Brain pericyte (primary cell): ENCODE measurements around the gene GOLGA6D.
"Not testable (repeated sequence)": the region's sequence is repeated elsewhere in the genome, so short reads cannot be mapped to it uniquely, and the experiment has no call there.

ENCODE experiments used
- DNase-seq: peaks from one replicate; pipeline ENCODE4 v3.0.0-alpha.2; 2012; ENCODE audit warnings: low read depth, low spot score

The GOLGA6D gene

GRCh38 chr15:75284152-75284551, 1.5 kb downstream of the GOLGA6D start:
- not testable (repeated sequence) for DNase-seq

DNA sequence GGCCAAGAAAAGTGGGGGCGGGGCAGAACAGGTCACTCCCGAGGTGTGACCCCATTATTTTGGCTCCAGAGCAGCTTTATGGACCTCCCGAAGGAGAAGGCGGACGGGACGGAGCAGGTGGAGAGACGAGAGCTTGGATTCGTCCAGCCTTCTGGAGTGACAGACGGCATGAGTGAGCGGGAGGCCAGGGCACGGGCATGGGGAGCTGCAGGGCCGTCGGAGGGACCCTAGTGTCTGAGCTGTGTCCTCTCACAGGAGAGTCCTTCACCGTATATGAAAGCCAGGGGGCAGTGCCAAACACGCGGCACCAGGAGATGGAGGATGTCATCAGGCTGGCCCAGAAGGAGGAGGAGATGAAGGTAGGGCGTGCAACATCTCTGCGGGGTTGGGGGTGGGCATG, 11.0 kb downstream of the GOLGA6D start:
- not testable (repeated sequence) for DNase-seq

- DNase-seq, result not testable (repeated sequence)
Observed at GRCh38 chr15:75298541-75299310, 16.1 kb downstream of the GOLGA6D start.

DNA sequence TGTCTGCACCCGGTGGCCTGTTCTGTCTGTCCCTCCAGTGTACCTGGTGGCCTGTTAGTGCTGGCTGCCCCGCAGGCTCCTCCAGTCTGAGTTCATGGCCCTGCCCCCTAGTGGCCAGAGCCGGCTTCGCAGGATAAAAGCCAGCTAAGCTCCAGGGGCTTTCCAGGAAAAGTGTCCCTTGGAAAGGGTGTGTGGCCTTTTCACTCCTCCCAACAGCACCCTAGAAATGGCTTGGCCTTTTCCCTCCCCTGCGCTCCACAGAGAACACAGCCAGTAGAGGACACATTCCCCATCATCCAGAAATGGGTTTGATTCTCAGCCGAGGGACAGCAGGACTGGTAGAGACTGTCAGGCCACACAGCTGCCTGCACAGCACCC, 16.7 kb downstream of the GOLGA6D start:
- DNase-seq, result not testable (repeated sequence)

DNA sequence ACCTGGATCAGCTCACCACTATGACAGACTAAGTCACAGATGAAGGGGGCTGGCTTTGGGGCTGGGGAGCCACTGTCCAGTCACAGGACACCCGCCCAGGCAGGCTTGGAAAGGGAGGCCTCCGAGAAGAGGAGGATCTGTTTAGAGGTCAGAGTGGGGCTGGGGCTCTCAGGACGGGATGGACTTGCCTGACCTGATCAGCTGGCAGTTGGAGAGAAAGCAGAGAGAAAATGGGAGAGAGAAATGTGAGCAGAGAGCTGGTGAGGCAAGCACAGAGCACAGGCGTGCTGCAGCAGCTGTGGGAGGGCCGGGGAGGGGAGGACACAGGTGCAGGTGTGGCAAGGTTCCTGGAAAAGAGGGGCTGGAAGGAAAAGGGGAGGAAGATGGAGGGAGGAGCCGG, 17.4 kb downstream of the GOLGA6D start:
- not testable (repeated sequence) for DNase-seq

DNA sequence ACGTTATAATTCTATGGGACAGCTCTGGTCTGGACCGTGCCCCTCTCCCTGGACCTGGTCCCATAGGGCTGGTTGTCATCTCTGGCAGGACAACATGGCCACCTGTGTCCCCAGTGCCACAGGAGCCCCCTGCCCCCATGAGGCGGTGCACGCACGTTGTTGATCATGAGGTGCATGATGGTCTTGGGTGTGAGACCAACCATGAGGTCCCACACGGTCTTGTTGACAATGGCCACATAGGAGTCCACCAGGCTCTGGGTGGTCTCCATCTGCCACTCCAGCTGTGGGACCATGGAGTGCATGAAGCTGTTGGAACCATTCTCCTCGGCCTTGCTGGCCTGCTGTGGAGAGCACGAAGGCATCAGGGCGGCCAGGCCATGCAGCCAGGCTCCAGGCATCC, 19.7 kb downstream of the GOLGA6D start:
- DNase-seq, result no peak

DNA sequence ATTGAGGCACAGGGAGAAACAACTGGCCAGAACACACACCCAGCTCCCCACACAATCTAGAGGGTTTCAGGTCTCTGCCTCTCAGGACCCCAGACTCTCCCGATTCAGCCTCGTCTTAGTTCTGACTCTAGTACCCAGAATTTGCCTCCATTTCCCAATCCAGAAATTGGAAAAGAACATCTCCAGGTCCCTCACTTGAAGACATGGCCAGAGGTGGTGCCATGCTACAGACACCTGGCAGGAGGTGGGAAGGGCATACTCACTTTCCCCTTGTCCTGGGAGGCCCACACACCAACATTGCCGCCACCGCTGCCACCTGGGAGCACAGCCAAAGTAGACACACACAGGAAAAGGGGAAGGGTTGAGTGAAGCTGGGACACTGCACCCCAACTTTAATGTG, 20.1 kb downstream of the GOLGA6D start:
- not testable (repeated sequence) for DNase-seq

- no peak for DNase-seq
Observed at GRCh38 chr15:75306188-75306587, 23.6 kb downstream of the GOLGA6D start.

GRCh38 chr15:75307778-75308390, 25.2 kb downstream of the GOLGA6D start:
- no peak for DNase-seq

DNA sequence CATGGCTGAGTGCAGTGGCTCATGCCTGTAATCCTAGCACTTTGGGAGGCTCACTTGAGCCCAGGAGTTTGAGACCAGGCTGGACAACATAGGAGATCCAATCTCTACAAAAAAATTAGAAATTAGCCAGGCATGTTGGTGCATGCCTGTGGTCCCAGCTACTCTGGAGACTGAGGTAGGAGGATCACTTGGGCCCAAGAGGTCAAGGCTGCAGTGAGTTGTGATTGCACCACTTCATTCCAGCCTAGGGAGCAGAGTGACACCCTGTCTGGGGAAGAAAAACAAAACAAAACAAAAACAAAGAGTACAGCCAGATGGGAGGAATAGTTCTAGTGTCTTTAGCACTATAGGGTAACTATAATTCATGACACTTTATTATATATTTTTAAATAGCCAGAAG, 27.1 kb downstream of the GOLGA6D start:
- no peak for DNase-seq

- DNase-seq, result not testable (repeated sequence)
Observed at GRCh38 chr15:75312548-75312947, 29.9 kb downstream of the GOLGA6D start.

- no peak for DNase-seq
Observed at GRCh38 chr15:75313116-75313845, 30.6 kb downstream of the GOLGA6D start.

DNA sequence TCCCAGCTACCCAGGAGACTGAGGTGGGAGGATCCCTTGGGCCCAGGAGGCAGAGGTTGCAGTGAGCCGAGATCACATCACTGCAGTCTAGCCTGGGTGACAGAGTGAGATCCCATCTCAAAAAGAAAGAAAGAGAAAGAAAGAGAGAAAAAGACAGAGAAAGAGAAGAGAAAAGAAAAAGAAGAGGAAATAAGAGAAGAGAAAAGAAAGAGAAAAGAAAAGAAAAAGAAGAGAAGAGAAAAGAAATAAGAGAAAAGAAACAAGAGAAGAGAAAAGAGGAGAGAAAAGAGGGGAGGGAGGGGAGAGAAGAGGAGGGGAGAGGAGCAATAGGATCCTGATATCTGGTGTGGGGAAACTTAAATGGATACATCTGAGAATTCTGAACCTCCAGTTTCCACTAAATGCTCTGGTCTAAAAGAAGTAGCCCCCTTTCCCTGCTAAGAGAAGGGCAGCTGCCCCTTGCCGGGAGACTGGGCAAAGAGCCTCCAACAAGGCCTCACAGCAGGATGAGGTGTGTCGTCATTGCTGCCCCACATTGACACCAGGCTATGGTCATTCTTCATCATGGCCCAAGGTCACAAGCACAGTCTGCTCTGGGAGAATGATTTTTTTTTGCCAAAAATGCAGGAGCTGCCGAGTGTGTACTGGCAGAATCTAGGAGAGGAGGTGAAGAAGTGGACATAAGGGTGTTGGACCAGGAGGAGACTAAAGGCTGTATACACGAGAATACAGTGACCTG, 32.1 kb downstream of the GOLGA6D start:
- no peak for DNase-seq

GRCh38 chr15:75319231-75319897, 36.7 kb downstream of the GOLGA6D start:
- DNase-seq, result not testable (repeated sequence)

GRCh38 chr15:75321711-75322110, 39.1 kb downstream of the GOLGA6D start:
- no peak for DNase-seq

GRCh38 chr15:75325922-75326321, 43.3 kb downstream of the GOLGA6D start:
- no peak for DNase-seq

DNA sequence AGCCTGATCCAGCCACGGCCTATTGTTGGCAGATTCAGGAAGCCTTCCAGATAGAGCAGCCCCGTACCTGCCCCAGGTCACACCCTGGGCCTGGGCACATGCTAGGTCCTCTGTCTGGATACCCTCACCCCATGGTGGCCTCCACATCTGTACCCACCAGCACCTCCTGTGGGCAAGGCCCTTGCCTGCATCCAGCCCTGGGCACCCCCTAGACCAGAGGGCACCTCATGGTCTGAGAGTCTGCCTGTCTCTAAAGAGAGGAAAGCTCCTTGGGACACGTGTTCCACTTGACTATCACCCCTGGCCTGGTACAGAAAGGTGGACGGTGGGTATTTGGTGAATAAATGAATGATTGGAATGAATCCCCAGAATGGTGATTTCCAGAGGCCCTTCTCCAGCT, 44.4 kb downstream of the GOLGA6D start:
- no peak for DNase-seq

DNA sequence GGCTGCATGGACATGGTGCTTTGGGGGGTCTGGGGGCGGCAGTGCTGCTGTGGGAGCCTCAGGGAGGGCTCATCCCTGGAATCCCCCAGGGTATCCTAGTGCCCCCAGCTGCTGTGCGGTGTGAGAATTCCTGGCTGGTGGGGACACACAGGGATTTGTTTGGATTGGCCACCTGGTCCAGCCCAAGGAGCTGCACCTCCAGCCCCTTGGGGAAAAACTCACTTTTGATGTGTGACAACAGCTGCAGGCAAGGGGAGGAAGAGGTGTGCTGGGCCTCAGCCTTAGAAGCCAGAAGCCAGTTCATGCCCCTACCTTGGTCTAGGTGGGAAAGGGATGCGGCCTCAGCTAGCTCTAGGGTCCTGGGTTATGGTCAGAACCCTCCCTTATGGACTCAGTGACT, 44.9 kb downstream of the GOLGA6D start:
- no peak for DNase-seq

GRCh38 chr15:75328493-75329314, 46.1 kb downstream of the GOLGA6D start:
- DNase-seq, result no peak

DNA sequence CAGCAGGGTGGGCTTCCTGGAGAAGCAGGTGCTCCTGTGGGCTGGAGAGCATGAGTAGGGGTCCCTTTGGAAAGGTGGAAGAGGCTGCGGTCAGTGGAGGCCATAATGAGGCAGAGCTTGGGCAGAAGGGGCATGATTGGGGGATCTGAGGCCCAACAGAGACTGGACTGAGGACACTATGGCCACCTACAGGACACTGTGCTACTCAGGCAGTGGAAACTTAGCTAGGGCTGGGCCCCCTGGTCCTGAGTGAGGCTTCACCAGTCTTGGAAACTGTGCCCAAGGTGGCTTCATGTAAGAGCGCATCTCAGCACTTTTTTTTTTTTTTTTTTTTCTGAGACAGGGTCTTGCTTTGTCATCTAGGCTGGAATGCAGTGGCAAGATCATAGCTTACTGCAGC, 46.9 kb downstream of the GOLGA6D start:
- no peak for DNase-seq

DNA sequence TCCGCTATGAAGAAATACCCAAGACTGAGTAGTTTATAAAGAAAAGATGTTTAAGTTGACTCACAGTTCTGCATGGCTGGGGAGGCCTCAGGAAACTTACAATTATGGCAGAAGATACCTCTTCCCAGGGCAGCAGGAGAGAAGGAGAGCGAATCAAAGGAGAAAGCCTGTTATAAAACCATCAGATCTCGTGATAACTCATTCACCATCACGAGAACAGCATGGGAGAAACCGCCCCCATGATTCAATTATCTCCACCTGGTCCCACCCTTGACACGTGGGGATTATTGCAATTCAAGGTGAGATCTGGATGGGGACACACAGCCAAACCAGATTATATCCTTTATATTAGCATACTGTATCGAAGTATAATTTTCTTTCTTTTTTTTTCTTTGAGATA, 49.5 kb downstream of the GOLGA6D start:
- DNase-seq, result not testable (repeated sequence)
